GM12878 (cell line): Measurements from ENCODE around the gene IFNL1. TPM values are rescaled to one million over a fixed set of nuclear protein-coding genes. Genes with fewer than 3 reads are reported as not detected.
A peak's percentile ranks its signal among the peaks of the same experiment; 100 is the strongest.

Experiments
- ATAC-seq: fragments of 200-7000 bp; cut with Tn5 transposase; 3 replicates; pipeline ENCODE4 v1.9.1; 2020; ENCODE audit warnings: mild to moderate bottlenecking, moderate library complexity
- BruUV-seq: library from RNA; stranded (reverse); fragments of 400-500 nt; replicated peaks from 2 replicates; lab custom pipeline; 2021; lab: Mats Ljungman, UMichigan
- CTCF ChIA-PET: fragments of 300-600 bp; sonication (Branson Sonifier 250); formaldehyde crosslinking; extraction: SDS; loops from one replicate; lab custom pipeline; 2021; ENCODE audit warnings: inconsistent platforms; lab: Yijun Ruan, JAX
- POLR2A ChIA-PET: fragments of 350-600 bp; formaldehyde crosslinking; extraction: SDS; loops from one replicate; lab custom pipeline; 2021; ENCODE audit warnings: inconsistent platforms; lab: Charles Lee
- RAD21 ChIA-PET: fragments of 300-600 bp; sonication (Branson Sonifier 250); formaldehyde crosslinking; loops from one replicate; lab custom pipeline; 2023; ENCODE audit warnings: antibody characterized with exemption; ENCODE audit not compliant: unreplicated experiment; lab: Charles Lee
- SMC1A ChIA-PET: fragments of 300-600 bp; sonication (Branson Sonifier 250); formaldehyde crosslinking; loops from one replicate; lab custom pipeline; 2023; ENCODE audit not compliant: unreplicated experiment, uncharacterized antibody; lab: Charles Lee
- DNase-seq: peaks from one replicate; pipeline ENCODE4 v3.0.0-alpha.2; 2011; ENCODE audit warnings: low read depth, low spot score
- FAIRE-seq: peaks from 3 replicates; lab custom pipeline; 2011; peaks lifted over from hg19 to GRCh38; lab: Jason Lieb, UNC
- H2AFZ ChIP-seq: 2 replicates; pipeline ENCODE4 v1.6.0; 2011; ENCODE audit warnings: low read depth, low read length, control low read depth; ENCODE audit not compliant: control insufficient read depth
- H3K27ac ChIP-seq: 2 replicates; pipeline ENCODE4 v1.5.1; 2011; ENCODE audit warnings: control low read depth; ENCODE audit not compliant: control insufficient read depth, insufficient read depth
- H3K27me3 ChIP-seq, 2 experiments: replicated peaks in 1 of 2; 2 replicates each; pipeline versions ENCODE4 v1.6.0 to v1.6.1; 2011; ENCODE audit warnings: low read length in 1 of 2; ENCODE audit not compliant: control insufficient read depth in 2 of 2, insufficient read depth in 2 of 2
- H3K36me3 ChIP-seq, 2 experiments: 2 replicates each; pipeline ENCODE4 v1.5.1; 2011; ENCODE audit warnings: low read length in 1 of 2; ENCODE audit not compliant: control insufficient read depth in 2 of 2, insufficient read depth in 2 of 2
- H3K4me1 ChIP-seq: 2 replicates; pipeline ENCODE4 v1.6.1; 2011; ENCODE audit warnings: mild to moderate bottlenecking, low read length, moderate library complexity, mixed read lengths; ENCODE audit not compliant: control insufficient read depth, insufficient read depth
- H3K4me2 ChIP-seq: 2 replicates; pipeline ENCODE4 v1.6.0; 2011; ENCODE audit warnings: control low read depth; ENCODE audit not compliant: control insufficient read depth, insufficient read depth
- H3K4me3 ChIP-seq: fragments of 200-600 bp; sonication (generic); 2 replicates; pipeline ENCODE4 v1.5.1; 2016
- H3K79me2 ChIP-seq: 2 replicates; pipeline ENCODE4 v1.6.0; 2011; ENCODE audit warnings: low read length; ENCODE audit not compliant: control insufficient read depth, insufficient read depth
- H3K9ac ChIP-seq: 2 replicates; pipeline ENCODE4 v1.8.0; 2011; ENCODE audit warnings: low read length, control low read depth, mixed read lengths; ENCODE audit not compliant: control insufficient read depth, insufficient read depth
- H3K9me3 ChIP-seq: replicated peaks from 3 replicates; pipeline ENCODE4 v1.5.1; 2011; ENCODE audit warnings: mild to moderate bottlenecking, low read length; ENCODE audit not compliant: control insufficient read depth, insufficient read depth
- H4K20me1 ChIP-seq: 2 replicates; pipeline ENCODE4 v1.6.0; 2011; ENCODE audit not compliant: control insufficient read depth, insufficient read depth
- YY1 ChIP-seq: IDR thresholded peaks from 2 replicates; pipeline ENCODE4 v1.6.1; 2011; ENCODE audit warnings: low read depth, mild to moderate bottlenecking, low read length
- WGBS: methylation state at CpG from one replicate; pipeline ENCODE4 v1.1.6; 2016; ENCODE audit warnings: low lambda C conversion rate; ENCODE audit not compliant: insufficient replicate concordance, insufficient coverage; ENCODE audit errors: missing lambda C conversion rate; 5-methylcytosine and 5-hydroxymethylcytosine counted together
- in situ Hi-C: fragments of 300-500 bp; cut with MboI; formaldehyde crosslinking; loops from 9 replicates; pipeline ENCODE4 v1.14.3; 2018; ENCODE audit warnings: mixed read lengths
- intact Hi-C: fragments of 100-400 bp; cut with micrococcal nuclease; formaldehyde crosslinking; loops from one replicate; pipeline ENCODE4 v1.14.2; 2022; ENCODE audit not compliant: unreplicated experiment
- polyA plus RNA-seq, 11 experiments: library from polyadenylated mRNA; depleted of rRNA in 4 of 11; unstranded in 6 of 11; stranded (reverse) in 5 of 11; fragments of >200 nt; fragmentation: Nextera tagmentation in 4 of 11; fragmentation: Illumina TruSeq in 1 of 11; extraction: Ambion mirVana in 4 of 11; extraction: Trizol in 1 of 11; gene quantifications; 1 replicate in 1 of 11; 2 replicates in 10 of 11; pipeline versions ENCODE4 v1.2.1 to v1.2.3, GENCODE V29; 2011 to 2016; ENCODE audit warnings: inconsistent platforms in 2 of 11, missing spikeins in 2 of 11, low read depth in 1 of 11
- total RNA-seq, 4 experiments: library from RNA; depleted of rRNA in 3 of 4; stranded (reverse); fragments of >200 nt in 3 of 4; fragmentation: Illumina TruSeq in 1 of 4; extraction: Trizol in 1 of 4; gene quantifications; 2 replicates each; pipeline versions ENCODE4 v1.2.1 to v1.2.3, GENCODE V29; 2013 to 2021
- TF ChIP-seq, protein P1 (sequence below): fragments of 450-650 bp; IDR thresholded peaks from 2 replicates; pipeline ENCODE4 v1.6.1; 2016; ENCODE audit warnings: mild to moderate bottlenecking
- TF ChIP-seq, protein P2 (sequence below): fragments of 450-650 bp; IDR thresholded peaks from 2 replicates; pipeline ENCODE4 v1.6.1; 2017; ENCODE audit warnings: mild to moderate bottlenecking, low read depth, inconsistent platforms; ENCODE audit not compliant: poor library complexity, severe bottlenecking
- TF ChIP-seq, protein P3 (sequence below): fragments of 450-650 bp; conservative IDR thresholded peaks from 2 replicates; pipeline ENCODE4 v1.6.1; 2017; ENCODE audit warnings: mild to moderate bottlenecking, moderate library complexity
- TF ChIP-seq, protein P4 (sequence below): IDR thresholded peaks from 2 replicates; pipeline ENCODE4 v1.6.1; 2011; ENCODE audit warnings: mild to moderate bottlenecking, low read depth, low read length, moderate library complexity; ENCODE audit not compliant: insufficient replicate concordance

The IFNL1 gene
- total and polyA plus RNA-seq, 10 of the 15 experiments (the other 5 are each of a cell fraction or from before 2014, with no cell fraction given): not detected

DNA sequence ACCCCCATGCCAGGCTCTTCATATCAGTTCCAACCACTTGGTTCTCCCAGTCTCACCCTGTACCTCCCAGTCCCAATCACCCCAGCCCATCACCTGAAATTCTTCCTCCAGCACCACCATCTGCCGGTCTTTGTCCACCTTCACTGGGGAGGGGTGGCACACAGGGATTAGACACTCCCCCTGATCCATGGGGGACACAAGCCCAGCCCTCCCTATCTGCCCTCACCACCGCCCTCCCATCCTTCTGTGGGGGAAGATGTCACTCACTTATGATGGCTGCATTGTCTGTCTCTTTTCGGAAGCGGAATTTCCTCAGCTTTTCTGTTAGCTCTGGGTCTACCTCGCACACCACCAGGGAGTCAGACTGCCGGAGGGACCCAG, 39.0 kb downstream of the IFNL1 start:
- DNase-seq (no peak), FAIRE-seq (peak; percentile 95), ATAC-seq (peak; percentile 57)
- Histone ChIP-seq H3K9me3 (no peaks in the 10 kb centered on the region), H2AFZ (peak overlapping the region; percentile 52), H3K4me2 (peak overlapping the region; percentile 90), H3K36me3 (peaks cover 0 to 6% of the 10 kb centered on the region in 2 experiments; a peak in 1 of 4 replicates), H3K27me3 (no peaks in the 10 kb centered on the region), H3K79me2 (peaks cover 17% of the 10 kb centered on the region), H3K4me3 (peak overlapping the region; percentile 96), H4K20me1 (no peaks in the 10 kb centered on the region), H3K4me1 (peaks cover 6% of the 10 kb centered on the region), H3K9ac (peak overlapping the region; percentile 97), H3K27ac (peak overlapping the region; percentile 97)
- ChIA-PET RAD21 (interaction anchor here (1.0 to 1.7 kb wide), 4 partner anchors 56 to 124 kb away, joined by 3 to 6 read pairs (median 4); partner anchors contain the start of genes MED29, PAF1 and ZFP36), POLR2A (interaction anchor here (1.1 to 2.8 kb wide), 4 partner anchors 56 to 114 kb away, joined by 3 to 9 read pairs (median 4); partner anchors contain the start of gene MED29), SMC1A (interaction anchor here (1.1 to 2.9 kb wide), 2 partner anchors 197 to 213 kb away, joined by 3 to 8 read pairs; partner anchors contain the start of gene EID2B), CTCF (interaction anchor here (1.4 to 2.6 kb wide), 2 partner anchors 76 to 213 kb away, joined by 3 to 14 read pairs; no protein-coding TSS in a partner anchor)
- in situ Hi-C loops: no loop called here
- no TSS peak for BruUV-seq
- WGBS: 0% methylated on average over 6 of the region's 6 CpGs
- TF ChIP-seq, protein P1, sequence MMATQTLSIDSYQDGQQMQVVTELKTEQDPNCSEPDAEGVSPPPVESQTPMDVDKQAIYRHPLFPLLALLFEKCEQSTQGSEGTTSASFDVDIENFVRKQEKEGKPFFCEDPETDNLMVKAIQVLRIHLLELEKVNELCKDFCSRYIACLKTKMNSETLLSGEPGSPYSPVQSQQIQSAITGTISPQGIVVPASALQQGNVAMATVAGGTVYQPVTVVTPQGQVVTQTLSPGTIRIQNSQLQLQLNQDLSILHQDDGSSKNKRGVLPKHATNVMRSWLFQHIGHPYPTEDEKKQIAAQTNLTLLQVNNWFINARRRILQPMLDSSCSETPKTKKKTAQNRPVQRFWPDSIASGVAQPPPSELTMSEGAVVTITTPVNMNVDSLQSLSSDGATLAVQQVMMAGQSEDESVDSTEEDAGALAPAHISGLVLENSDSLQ: peak; percentile 83
- TF ChIP-seq, protein P2, sequence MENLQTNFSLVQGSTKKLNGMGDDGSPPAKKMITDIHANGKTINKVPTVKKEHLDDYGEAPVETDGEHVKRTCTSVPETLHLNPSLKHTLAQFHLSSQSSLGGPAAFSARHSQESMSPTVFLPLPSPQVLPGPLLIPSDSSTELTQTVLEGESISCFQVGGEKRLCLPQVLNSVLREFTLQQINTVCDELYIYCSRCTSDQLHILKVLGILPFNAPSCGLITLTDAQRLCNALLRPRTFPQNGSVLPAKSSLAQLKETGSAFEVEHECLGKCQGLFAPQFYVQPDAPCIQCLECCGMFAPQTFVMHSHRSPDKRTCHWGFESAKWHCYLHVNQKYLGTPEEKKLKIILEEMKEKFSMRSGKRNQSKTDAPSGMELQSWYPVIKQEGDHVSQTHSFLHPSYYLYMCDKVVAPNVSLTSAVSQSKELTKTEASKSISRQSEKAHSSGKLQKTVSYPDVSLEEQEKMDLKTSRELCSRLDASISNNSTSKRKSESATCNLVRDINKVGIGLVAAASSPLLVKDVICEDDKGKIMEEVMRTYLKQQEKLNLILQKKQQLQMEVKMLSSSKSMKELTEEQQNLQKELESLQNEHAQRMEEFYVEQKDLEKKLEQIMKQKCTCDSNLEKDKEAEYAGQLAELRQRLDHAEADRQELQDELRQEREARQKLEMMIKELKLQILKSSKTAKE: no peak
- TF ChIP-seq, protein P3, sequence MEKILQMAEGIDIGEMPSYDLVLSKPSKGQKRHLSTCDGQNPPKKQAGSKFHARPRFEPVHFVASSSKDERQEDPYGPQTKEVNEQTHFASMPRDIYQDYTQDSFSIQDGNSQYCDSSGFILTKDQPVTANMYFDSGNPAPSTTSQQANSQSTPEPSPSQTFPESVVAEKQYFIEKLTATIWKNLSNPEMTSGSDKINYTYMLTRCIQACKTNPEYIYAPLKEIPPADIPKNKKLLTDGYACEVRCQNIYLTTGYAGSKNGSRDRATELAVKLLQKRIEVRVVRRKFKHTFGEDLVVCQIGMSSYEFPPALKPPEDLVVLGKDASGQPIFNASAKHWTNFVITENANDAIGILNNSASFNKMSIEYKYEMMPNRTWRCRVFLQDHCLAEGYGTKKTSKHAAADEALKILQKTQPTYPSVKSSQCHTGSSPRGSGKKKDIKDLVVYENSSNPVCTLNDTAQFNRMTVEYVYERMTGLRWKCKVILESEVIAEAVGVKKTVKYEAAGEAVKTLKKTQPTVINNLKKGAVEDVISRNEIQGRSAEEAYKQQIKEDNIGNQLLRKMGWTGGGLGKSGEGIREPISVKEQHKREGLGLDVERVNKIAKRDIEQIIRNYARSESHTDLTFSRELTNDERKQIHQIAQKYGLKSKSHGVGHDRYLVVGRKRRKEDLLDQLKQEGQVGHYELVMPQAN: 0 out of 2 replicates have a peak, but pooled peaks have one; percentile 29
- TF ChIP-seq, protein P4, sequence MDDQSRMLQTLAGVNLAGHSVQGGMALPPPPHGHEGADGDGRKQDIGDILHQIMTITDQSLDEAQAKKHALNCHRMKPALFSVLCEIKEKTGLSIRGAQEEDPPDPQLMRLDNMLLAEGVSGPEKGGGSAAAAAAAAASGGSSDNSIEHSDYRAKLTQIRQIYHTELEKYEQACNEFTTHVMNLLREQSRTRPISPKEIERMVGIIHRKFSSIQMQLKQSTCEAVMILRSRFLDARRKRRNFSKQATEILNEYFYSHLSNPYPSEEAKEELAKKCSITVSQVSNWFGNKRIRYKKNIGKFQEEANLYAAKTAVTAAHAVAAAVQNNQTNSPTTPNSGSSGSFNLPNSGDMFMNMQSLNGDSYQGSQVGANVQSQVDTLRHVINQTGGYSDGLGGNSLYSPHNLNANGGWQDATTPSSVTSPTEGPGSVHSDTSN: peak; percentile 65
- 0 out of 2 replicates have a peak, but pooled peaks have one; percentile 35 for TF ChIP-seq YY1
- intact Hi-C loops: no loop called here
